NCI-H1105 treated with DMSO at 0.1 percent for 48 hours (cell line): ENCODE measurements around the gene BMAL2.
A peak's percentile ranks its signal among the peaks of the same experiment; 100 is the strongest.

Experiments used
- DNase-seq: peaks from one replicate; lab custom pipeline; 2025; lab: John Stamatoyannopoulos, UW

The BMAL2 gene

GRCh38 chr12:27359578-27360340, 27.1 kb downstream of the BMAL2 start:
- peak; percentile 17 for DNase-seq

GRCh38 chr12:27361372-27361771, 28.7 kb downstream of the BMAL2 start:
- no peak for DNase-seq

- DNase-seq, result no peak
Measured at GRCh38 chr12:27366621-27367020, 34.0 kb downstream of the BMAL2 start.

- DNase-seq, result no peak
Measured at GRCh38 chr12:27367078-27367477, 34.4 kb downstream of the BMAL2 start.

GRCh38 chr12:27382171-27382795, 49.6 kb downstream of the BMAL2 start:
- no peak for DNase-seq
